Activated T-cell treated with anti-CD3 and anti-CD28 coated beads, Interleukin-2, amount 50 U/mL, for 72 hours (primary cell): ENCODE measurements around the gene ALS2CL. TPM values are rescaled to one million over a fixed set of nuclear protein-coding genes. Genes with fewer than 3 reads are reported as not detected.

Experiments used
- ATAC-seq, 2 donors: fragments of 150-1000 bp; cut with Tn5 transposase; replicated peaks in 1 of 2; 2 replicates each; pipeline ENCODE4 v1.10.0; 2021; ENCODE audit warnings: moderate library complexity in 2 of 2, mild to moderate bottlenecking in 1 of 2
- DNase-seq, 2 donors: peaks; one replicate each; pipeline ENCODE4 v3.0.0; 2021 to 2022; ENCODE audit warnings: mixed read lengths in 1 of 2
- H3K27ac Mint-ChIP-seq: one replicate; pipeline ENCODE4 v1.8.0; 2022; ENCODE audit warnings: mild to moderate bottlenecking, moderate library complexity, mixed read lengths
- H3K27me3 Mint-ChIP-seq: one replicate; pipeline ENCODE4 v1.8.0; 2022; ENCODE audit warnings: low read depth, mixed read lengths
- H3K36me3 Mint-ChIP-seq, 2 donors: one replicate each; pipeline ENCODE4 v1.8.0; 2022; ENCODE audit warnings: mixed read lengths in 2 of 2, mild to moderate bottlenecking in 1 of 2; ENCODE audit not compliant: insufficient read depth in 2 of 2
- H3K4me1 Mint-ChIP-seq: one replicate; pipeline ENCODE4 v1.8.0; 2022; ENCODE audit warnings: low read depth, mixed read lengths
- H3K4me3 Mint-ChIP-seq, 2 donors: one replicate each; pipeline ENCODE4 v1.8.0; 2022; ENCODE audit warnings: mild to moderate bottlenecking in 2 of 2, mixed read lengths in 2 of 2, moderate library complexity in 2 of 2
- H3K9me3 Mint-ChIP-seq, 2 donors: one replicate each; pipeline ENCODE4 v1.8.0; 2022; ENCODE audit warnings: mixed read lengths in 2 of 2
- total RNA-seq, 2 donors: library from RNA; stranded (reverse); gene quantifications; one replicate each; pipeline ENCODE4 v1.2.3, GENCODE V29; 2022

ALS2CL gene
- total RNA-seq, 2 donors from 2014 or later = 1.9 to 3.1 TPM

DNA sequence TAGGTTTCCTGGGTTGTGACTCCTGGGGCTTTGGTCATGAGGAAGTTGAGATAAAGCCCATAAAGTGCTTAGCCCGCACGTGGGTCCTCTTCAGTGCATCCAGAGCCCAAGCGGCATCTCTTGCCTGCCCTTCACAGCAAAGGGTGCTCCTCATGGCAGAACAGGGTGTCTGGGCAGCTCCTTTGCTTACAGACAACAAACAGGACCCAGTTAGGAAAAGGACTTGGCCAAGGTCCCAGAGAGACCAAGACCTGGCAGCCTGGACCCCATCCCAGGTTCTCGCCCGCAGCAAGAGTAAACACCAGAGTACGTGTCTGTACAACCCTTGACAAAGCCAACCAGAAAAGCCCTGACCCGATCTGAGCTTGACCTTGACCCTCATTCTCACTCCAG, 27.0 kb downstream of the ALS2CL start:
- Mint-ChIP-seq H3K4me1 (no peaks in the 10 kb centered on the region), H3K27me3 (no peaks in the 10 kb centered on the region), H3K36me3 (no peaks in the 10 kb centered on the region), H3K9me3 (no peaks in the 10 kb centered on the region), H3K27ac (no peak overlapping the region), H3K4me3 (no peak overlapping the region)
- ATAC-seq = no peak
- no peak for DNase-seq

DNA sequence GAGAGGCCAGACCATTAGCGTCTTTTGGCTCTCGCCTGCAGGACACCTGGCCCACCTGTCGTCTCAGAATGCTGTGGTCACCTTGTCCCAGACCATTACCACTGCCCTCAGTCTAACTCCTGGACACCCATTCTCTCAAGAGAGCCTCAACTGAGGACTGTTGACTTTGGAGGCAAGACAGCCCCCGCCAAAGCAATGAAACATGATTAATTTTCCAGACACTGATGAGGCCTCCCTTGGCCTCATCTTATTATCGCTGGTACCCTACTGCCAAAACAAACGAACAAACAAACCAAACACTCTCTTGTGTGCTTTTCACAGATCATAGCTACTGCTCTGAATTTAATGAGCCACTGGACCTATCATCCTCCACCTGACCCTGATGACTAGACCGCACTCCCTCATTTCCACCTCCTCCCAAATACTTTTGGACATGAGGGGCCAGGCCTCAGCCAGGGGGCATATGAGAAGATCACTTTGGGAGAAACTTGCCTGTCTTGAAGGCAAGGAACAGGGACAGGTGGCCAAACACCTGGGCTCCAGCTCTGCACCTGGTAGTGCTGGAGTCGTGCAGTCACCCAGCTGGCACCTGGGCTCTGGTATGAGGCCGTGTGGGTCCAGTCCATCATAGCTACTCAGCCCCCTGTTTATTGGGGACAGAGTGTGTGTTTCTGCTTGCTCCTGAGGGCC, 27.6 kb downstream of the ALS2CL start:
- no peak for ATAC-seq
- Mint-ChIP-seq H3K36me3 (no peaks in the 10 kb centered on the region), H3K4me1 (no peaks in the 10 kb centered on the region), H3K4me3 (no peak overlapping the region), H3K27ac (no peak overlapping the region), H3K27me3 (no peaks in the 10 kb centered on the region), H3K9me3 (no peaks in the 10 kb centered on the region)
- no peak for DNase-seq

DNA sequence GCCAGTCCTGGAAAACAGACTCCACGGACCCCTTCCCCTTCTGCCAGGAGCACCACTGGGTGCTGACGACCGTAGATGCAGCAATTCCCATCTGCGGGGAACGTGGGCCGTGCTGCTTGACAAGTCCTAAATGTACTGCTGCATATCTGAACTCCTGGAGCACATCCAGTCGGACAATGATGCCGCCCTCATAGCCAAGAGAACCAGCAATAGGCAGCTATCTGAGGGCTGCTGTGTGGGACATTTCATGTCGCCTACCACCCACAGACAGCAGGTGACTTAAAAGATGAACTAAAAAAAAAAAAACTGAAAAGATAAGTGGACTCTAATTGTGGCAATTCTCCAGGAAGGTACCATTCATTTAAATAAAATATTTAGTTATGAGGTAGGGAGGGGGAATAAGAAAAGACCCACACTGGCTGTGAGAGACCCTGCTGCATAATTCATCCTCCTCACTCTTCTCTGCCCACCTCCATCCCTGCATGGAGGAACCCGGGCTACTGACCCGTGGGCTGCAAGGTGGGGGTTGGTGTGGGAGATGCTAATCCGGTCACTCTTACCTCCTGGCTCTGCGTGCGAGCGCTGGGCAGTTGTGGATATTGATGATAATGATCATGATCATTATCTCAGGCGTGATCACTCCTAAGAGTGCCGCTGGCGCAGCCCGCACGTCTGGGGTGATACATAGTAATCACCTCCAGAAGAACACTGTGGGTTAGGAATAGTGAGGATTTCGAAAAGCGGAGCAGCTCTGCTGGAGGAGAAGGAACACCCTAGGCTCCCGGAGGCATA, 28.3 kb downstream of the ALS2CL start:
- Mint-ChIP-seq H3K4me3 (no peak overlapping the region), H3K27ac (no peak overlapping the region), H3K9me3 (no peaks in the 10 kb centered on the region), H3K4me1 (no peaks in the 10 kb centered on the region), H3K27me3 (no peaks in the 10 kb centered on the region), H3K36me3 (no peaks in the 10 kb centered on the region)
- ATAC-seq = no peak
- no peak for DNase-seq

DNA sequence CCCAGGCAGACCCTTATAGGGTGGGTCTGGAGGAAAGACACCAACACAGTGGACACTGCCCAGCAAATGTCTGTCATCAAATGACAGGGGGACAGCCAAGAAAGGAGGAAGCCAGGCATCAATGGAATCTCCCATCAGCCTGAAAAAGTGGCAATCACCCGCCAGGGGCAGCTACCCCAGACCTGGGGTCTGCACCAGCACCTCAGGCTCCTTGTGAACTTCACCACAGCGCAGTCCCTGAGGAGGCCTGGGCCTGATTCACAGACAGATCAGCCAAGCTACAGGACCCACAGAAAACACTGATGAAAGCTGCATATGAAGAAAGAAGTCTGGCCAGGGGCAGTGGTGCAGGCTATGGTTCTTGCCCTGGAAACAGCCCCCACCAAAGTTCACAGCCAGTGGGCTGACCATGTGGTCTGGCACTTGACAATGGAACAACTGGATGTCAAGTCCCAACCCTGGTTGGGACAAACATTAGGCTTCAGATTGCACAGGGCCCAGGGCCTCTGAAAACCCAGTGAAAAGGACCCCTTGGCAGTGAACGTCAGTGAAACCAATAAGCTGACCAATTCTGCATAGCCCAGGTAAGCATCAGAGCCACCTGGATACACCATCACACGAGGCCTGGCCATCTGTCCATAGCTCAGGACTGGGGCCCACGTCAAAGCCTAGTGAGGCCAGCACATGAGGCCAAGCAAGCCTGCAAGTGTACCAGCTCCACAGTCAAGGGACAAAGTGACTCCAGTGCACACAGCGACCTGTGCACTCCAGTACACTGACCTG, 29.1 kb downstream of the ALS2CL start:
- Mint-ChIP-seq H3K4me1 (no peaks in the 10 kb centered on the region), H3K27me3 (no peaks in the 10 kb centered on the region), H3K36me3 (no peaks in the 10 kb centered on the region), H3K27ac (no peak overlapping the region), H3K4me3 (no peak overlapping the region), H3K9me3 (no peaks in the 10 kb centered on the region)
- DNase-seq (no peak), ATAC-seq (no peak)

DNA sequence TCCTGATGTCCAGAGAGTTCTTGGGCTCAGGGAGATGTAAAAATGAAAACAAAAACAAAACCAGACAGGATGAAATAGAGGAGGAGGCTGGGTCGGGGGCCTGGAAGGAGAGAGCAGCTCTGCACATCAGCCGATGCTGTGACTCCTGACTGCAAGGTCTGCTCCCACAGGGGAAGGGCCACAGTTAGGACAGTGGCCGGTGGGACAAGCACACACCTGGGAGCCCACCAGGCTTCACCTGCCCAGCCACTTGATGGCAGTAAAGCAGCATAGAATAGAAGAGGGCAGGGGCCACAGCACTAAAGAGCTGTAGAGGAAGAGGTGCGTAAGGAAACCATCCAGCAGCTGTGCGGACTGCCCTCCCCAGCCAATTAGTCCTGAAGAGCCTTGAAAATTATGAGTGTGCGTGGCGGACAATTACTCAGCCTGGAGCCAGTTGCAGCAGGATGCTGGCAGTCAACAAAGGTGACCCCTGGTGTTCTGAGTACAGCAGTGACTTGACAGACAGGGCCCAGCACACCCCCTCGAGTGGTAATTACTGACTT, 29.8 kb downstream of the ALS2CL start:
- Mint-ChIP-seq H3K36me3 (no peaks in the 10 kb centered on the region), H3K27ac (no peak overlapping the region), H3K27me3 (no peaks in the 10 kb centered on the region), H3K9me3 (no peaks in the 10 kb centered on the region), H3K4me3 (no peak overlapping the region), H3K4me1 (no peaks in the 10 kb centered on the region)
- DNase-seq = no peak
- ATAC-seq = no peak

DNA sequence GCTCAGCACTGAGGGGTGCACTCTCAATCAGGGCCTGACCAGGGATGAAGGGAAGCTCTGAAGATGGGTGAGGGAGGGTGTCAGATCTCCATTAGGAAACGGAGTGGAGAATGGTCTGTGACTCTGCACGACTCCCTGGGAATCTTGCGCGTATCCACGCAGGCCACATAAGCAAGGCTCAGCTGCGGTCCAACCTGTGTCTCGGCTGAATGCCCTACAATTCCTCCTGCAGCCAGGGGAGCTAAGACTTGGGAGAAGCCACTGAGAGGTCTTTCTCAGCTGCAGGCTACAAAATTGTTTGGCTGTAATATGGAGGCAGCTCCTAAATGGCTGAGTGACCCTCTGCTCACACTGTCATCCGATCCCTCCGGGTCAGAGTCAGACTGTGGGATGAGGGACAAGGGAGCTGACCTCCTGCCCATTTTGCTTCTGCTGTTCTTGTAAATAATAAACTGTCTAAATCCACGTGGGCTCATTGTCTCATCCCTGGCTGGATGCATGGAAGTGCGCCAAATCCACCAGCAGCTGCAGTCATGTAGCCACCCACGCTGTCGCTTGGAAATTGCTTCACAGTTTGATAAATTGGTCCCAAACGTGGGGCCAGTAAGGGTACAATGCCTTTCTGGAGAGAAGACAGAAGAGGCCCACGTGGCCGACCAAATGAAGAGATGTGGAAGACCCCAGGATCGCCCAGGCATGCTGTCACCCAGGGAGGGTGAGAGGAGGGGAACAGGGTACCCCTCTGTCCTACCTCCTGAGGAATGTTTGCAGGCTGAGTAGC, 30.5 kb downstream of the ALS2CL start:
- no peak overlapping the region for H3K4me3 Mint-ChIP-seq
- no peaks in the 10 kb centered on the region for H3K4me1 Mint-ChIP-seq
- H3K36me3 Mint-ChIP-seq = no peaks in the 10 kb centered on the region
- ATAC-seq (no peak), DNase-seq (no peak)
- H3K27me3 Mint-ChIP-seq = no peaks in the 10 kb centered on the region
- no peak overlapping the region for H3K27ac Mint-ChIP-seq
- H3K9me3 Mint-ChIP-seq = no peaks in the 10 kb centered on the region

DNA sequence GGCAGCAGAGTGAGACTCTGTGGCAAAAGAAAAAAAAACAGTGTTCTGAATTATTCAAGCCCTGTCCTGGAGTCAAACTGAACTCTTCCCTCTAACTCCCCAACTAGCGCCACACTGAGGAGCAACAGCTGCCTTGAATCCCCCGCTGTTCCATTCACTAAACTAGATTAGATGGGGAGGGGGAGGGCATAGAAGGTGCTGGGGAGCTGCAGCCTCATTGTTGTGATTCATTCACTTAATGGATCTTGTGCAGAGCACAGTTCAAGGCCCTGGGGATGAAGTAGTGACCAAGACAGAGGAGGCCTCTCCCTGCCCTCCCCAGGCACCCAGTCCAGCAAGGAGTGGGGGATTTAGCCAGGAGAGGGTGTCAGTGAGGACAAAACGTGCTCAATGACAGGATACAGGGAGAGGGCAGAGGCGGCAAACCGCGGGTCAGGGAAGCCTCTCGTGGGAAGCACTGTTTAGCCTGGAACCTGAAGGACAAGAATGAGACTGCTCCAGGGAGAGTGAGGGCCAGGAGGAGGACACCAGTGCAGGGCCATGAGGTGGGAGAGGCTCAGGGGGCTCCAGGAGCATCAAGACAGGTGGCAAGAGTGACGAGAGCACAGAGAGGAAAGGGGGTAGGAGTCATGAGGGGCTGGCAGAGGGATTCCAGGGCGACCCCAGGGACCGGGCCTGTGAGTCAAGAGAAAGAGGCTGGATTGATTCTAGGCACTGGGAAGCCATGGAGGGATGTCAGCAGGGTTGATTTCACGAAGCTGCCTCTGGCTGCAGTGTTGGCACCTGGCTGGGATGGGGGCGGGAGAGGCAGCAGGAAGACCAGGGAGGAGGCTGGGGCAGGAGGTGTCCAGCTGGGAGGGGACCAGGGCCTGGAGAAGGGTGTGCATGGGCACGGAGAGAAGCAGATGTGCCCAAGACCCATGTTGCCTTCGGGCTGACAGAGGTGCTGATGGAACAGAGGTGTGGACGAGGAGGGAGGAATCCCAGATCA, 31.4 kb downstream of the ALS2CL start:
- ATAC-seq (no peak), DNase-seq (no peak)
- Mint-ChIP-seq H3K4me1 (no peaks in the 10 kb centered on the region), H3K36me3 (no peaks in the 10 kb centered on the region), H3K27me3 (no peaks in the 10 kb centered on the region), H3K27ac (no peak overlapping the region), H3K9me3 (no peaks in the 10 kb centered on the region), H3K4me3 (no peak overlapping the region)

DNA sequence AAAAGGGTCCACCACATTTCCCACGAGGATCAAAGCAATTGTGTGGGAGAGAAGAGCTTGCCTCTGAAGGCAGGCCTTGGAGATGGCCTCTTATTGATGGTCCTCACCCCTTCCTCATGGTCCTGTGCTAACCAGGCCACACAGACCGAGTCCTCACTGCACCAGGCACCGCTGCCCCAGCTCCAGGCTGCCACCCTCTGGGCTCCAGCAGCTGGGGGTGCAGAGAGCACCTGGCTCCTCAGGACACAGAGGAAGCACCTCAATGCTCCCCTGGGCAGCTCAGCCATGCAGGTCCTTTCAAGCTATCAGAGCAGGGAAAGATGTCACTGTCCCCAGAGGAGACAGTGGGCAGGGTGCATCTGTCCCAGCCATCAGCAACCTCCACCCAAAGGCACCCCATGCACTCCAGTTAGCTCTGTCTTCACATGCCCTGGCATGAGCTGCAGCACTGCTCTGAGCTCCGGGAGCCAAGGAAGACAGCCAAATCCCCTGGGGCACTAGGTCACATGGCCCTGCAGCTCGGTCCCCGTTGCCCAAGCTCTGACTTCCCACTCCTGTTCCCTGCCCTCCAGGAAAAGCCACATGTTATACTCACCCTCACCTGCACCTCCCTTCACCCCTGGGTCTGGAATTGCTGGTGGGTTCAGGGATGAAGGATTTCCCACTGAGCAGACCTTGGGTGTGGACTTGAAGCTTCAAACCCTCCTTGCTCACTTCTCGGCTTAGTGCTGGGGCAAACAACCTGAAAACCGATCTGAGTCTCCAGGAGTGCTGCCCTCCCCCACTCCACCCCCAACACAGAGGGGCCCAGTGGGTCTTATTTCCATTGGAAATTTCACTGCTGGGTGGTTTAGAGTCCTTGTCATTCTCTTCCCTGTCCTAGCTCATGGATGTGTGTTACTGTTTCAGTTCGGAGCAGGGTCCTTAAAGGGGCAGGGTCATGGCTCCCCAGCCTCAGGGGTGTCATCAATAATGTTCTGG, 32.6 kb downstream of the ALS2CL start:
- no peaks in the 10 kb centered on the region for H3K27me3 Mint-ChIP-seq
- H3K9me3 Mint-ChIP-seq = no peaks in the 10 kb centered on the region
- H3K27ac Mint-ChIP-seq = no peak overlapping the region
- no peak overlapping the region for H3K4me3 Mint-ChIP-seq
- H3K4me1 Mint-ChIP-seq = no peaks in the 10 kb centered on the region
- no peak for DNase-seq
- no peak for ATAC-seq
- H3K36me3 Mint-ChIP-seq = no peaks in the 10 kb centered on the region

DNA sequence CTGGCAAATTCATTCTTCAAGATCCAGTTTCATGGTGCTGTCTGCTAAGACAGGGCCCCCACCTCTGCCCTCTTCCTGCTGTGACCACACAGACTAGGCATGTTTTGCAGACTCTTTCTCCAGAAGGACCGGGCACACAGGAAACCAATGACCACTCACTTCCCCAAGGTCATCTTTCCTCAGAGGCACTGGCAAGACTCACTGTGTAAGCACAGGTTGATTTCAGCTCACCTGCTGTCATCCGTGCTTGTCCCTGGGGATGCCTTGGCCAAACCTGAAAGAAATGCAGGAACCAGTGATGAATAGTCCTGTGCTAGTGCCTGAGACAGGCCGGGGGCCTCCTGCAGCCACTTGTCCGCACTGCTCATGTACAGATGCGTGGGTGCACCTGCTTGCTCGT, 33.5 kb downstream of the ALS2CL start:
- H3K4me3 Mint-ChIP-seq = no peak overlapping the region

DNA sequence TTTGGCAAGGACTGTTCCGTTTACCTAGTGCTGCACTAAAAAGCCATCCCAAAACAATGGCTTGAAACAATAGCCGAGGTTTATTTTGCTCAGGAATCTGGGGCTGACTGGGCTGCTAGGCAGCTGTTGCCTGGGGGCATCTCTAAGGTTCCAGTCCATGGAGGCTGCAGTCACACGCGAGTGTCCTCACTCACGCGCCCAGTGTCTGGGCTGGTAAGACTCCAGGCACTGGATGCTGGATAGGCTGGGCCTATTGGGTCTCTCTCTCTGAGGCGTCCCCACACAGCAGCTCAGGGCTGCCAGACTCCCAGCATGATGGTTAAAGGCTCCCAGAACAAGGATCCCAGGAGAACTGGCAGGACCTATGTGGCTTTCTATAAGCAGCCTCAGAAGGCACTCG, 34.2 kb downstream of the ALS2CL start:
- Mint-ChIP-seq H3K4me1 (no peaks in the 10 kb centered on the region), H3K36me3 (no peaks in the 10 kb centered on the region), H3K4me3 (no peak overlapping the region), H3K27ac (no peak overlapping the region), H3K27me3 (no peaks in the 10 kb centered on the region), H3K9me3 (no peaks in the 10 kb centered on the region)
- DNase-seq (no peak), ATAC-seq (no peak)

More for the DNA sequence above, 33.5 kb downstream of the ALS2CL start:
- no peak for ATAC-seq
- H3K36me3 Mint-ChIP-seq = no peaks in the 10 kb centered on the region
- no peaks in the 10 kb centered on the region for H3K9me3 Mint-ChIP-seq
- H3K27ac Mint-ChIP-seq = no peak overlapping the region
- no peaks in the 10 kb centered on the region for H3K4me1 Mint-ChIP-seq
- H3K27me3 Mint-ChIP-seq = no peaks in the 10 kb centered on the region
- DNase-seq = no peak
